Muscle of leg (tissue), 11 donors: Measurements from ENCODE around the gene ERCC6. TPM values are rescaled to one million over a fixed set of nuclear protein-coding genes. Genes with fewer than 3 reads are reported as not detected.

Experiments used
- DNase-seq: peaks from one replicate; pipeline ENCODE4 v3.0.0; 2013
- H3K27ac ChIP-seq: one replicate; pipeline ENCODE4 v1.5.1; 2013; ENCODE audit warnings: mild to moderate bottlenecking, low read length, control low read depth
- H3K27me3 ChIP-seq: one replicate; pipeline ENCODE4 v1.6.1; 2013; ENCODE audit warnings: low read length; ENCODE audit not compliant: control insufficient read depth, insufficient read depth
- H3K36me3 ChIP-seq: one replicate; pipeline ENCODE4 v1.6.1; 2013; ENCODE audit warnings: low read length; ENCODE audit not compliant: control insufficient read depth, insufficient read depth
- H3K4me1 ChIP-seq: one replicate; pipeline ENCODE4 v1.6.1; 2013; ENCODE audit warnings: low read length; ENCODE audit not compliant: control insufficient read depth, insufficient read depth
- H3K4me3 ChIP-seq: one replicate; pipeline ENCODE4 v1.5.1; 2013; ENCODE audit warnings: low read length, control low read depth
- H3K9me3 ChIP-seq: replicated peaks from 2 replicates; pipeline ENCODE4 v1.6.1; 2013; ENCODE audit warnings: low read depth, low read length; ENCODE audit not compliant: control insufficient read depth
- WGBS: methylation state at CpG from one replicate; pipeline ENCODE4 v1.1.5; 2013; ENCODE audit warnings: missing lambda C conversion rate; ENCODE audit not compliant: insufficient coverage; 5-methylcytosine and 5-hydroxymethylcytosine counted together
- polyA plus RNA-seq, 8 donors: library from polyadenylated mRNA; unstranded; fragments of 120-200 nt; gene quantifications; one replicate each; pipeline versions ENCODE4 v1.2.1 to v1.2.3, GENCODE V29; 2013; ENCODE audit warnings: inconsistent platforms in 1 of 8, low replicate concordance in 1 of 8; ENCODE audit not compliant: insufficient read length in 8 of 8, insufficient read depth in 1 of 8
- total RNA-seq: library from RNA; stranded (reverse); fragments of 120-200 nt; gene quantifications from one replicate; pipeline ENCODE4 v1.2.4, GENCODE V29; 2013

ERCC6 gene
- total and polyA plus RNA-seq, 9 donors = 7.5 to 10.6 (median 9.3) TPM

GRCh38 chr10:49569031-49569631, 30.2 kb upstream of the ERCC6 start:
- no peaks in the 10 kb centered on the region for H3K4me1 ChIP-seq
- DNase-seq = no peak
- H3K36me3 ChIP-seq = no peaks in the 10 kb centered on the region
- no peaks in the 10 kb centered on the region for H3K27me3 ChIP-seq
- WGBS = no CpG with 5 or more reads among the region's 3 CpGs
- H3K27ac ChIP-seq = no peak overlapping the region
- no peaks in the 10 kb centered on the region for H3K9me3 ChIP-seq
- no peak overlapping the region for H3K4me3 ChIP-seq

GRCh38 chr10:49568235-49568634, 29.3 kb upstream of the ERCC6 start:
- WGBS = 75% methylated on average over 1 of the region's 2 CpGs
- Histone ChIP-seq H3K4me1 (no peaks in the 10 kb centered on the region), H3K27ac (no peak overlapping the region), H3K9me3 (no peaks in the 10 kb centered on the region), H3K4me3 (no peak overlapping the region), H3K27me3 (peaks cover 2% of the 10 kb centered on the region), H3K36me3 (no peaks in the 10 kb centered on the region)
- no peak for DNase-seq

GRCh38 chr10:49567810-49568209, 28.9 kb upstream of the ERCC6 start:
- Histone ChIP-seq H3K4me1 (no peaks in the 10 kb centered on the region), H3K9me3 (no peaks in the 10 kb centered on the region), H3K36me3 (no peaks in the 10 kb centered on the region), H3K27ac (no peak overlapping the region), H3K27me3 (peaks cover 2% of the 10 kb centered on the region), H3K4me3 (no peak overlapping the region)
- DNase-seq = no peak
- no CpG with 5 or more reads among the region's 1 CpG for WGBS

- H3K27me3 ChIP-seq = peaks cover 6% of the 10 kb centered on the region
- no peaks in the 10 kb centered on the region for H3K4me1 ChIP-seq
- WGBS = 91% methylated on average over 3 of the region's 4 CpGs
- no peaks in the 10 kb centered on the region for H3K9me3 ChIP-seq
- no peaks in the 10 kb centered on the region for H3K36me3 ChIP-seq
- H3K4me3 ChIP-seq = no peak overlapping the region
- no peak for DNase-seq
- no peak overlapping the region for H3K27ac ChIP-seq
Observed at GRCh38 chr10:49564461-49565009, 25.6 kb upstream of the ERCC6 start.

GRCh38 chr10:49562893-49563292, 24.0 kb upstream of the ERCC6 start:
- no peak overlapping the region for H3K27ac ChIP-seq
- no peaks in the 10 kb centered on the region for H3K36me3 ChIP-seq
- WGBS = no CpG with 5 or more reads among the region's 1 CpG
- no peaks in the 10 kb centered on the region for H3K4me1 ChIP-seq
- no peaks in the 10 kb centered on the region for H3K9me3 ChIP-seq
- no peak for DNase-seq
- H3K4me3 ChIP-seq = no peak overlapping the region
- peaks cover 8% of the 10 kb centered on the region for H3K27me3 ChIP-seq

- H3K27me3 ChIP-seq = peaks cover 11% of the 10 kb centered on the region
Observed at GRCh38 chr10:49560526-49560925, 21.6 kb upstream of the ERCC6 start.

GRCh38 chr10:49559476-49559875, 20.6 kb upstream of the ERCC6 start:
- Histone ChIP-seq H3K4me1 (no peaks in the 10 kb centered on the region), H3K27ac (no peak overlapping the region), H3K9me3 (no peaks in the 10 kb centered on the region), H3K27me3 (peaks cover 11% of the 10 kb centered on the region), H3K4me3 (no peak overlapping the region), H3K36me3 (no peaks in the 10 kb centered on the region)
- no CpG with 5 or more reads among the region's 1 CpG for WGBS
- DNase-seq = no peak

More at GRCh38 chr10:49560526-49560925, 21.6 kb upstream of the ERCC6 start:
- WGBS = no CpG with 5 or more reads among the region's 2 CpGs
- no peak for DNase-seq
- H3K4me3 ChIP-seq = no peak overlapping the region
- no peaks in the 10 kb centered on the region for H3K9me3 ChIP-seq
- no peaks in the 10 kb centered on the region for H3K36me3 ChIP-seq
- no peak overlapping the region for H3K27ac ChIP-seq
- no peaks in the 10 kb centered on the region for H3K4me1 ChIP-seq

GRCh38 chr10:49558190-49558589, 19.3 kb upstream of the ERCC6 start:
- no peak overlapping the region for H3K4me3 ChIP-seq
- no peaks in the 10 kb centered on the region for H3K4me1 ChIP-seq
- H3K27ac ChIP-seq = no peak overlapping the region
- peak; percentile 25 for DNase-seq
- peaks cover 9% of the 10 kb centered on the region for H3K27me3 ChIP-seq
- no CpG with 5 or more reads among the region's 5 CpGs for WGBS
- H3K36me3 ChIP-seq = no peaks in the 10 kb centered on the region
- H3K9me3 ChIP-seq = no peaks in the 10 kb centered on the region

- Histone ChIP-seq H3K36me3 (no peaks in the 10 kb centered on the region), H3K4me1 (no peaks in the 10 kb centered on the region), H3K27me3 (peaks cover 9% of the 10 kb centered on the region), H3K27ac (no peak overlapping the region), H3K9me3 (no peaks in the 10 kb centered on the region), H3K4me3 (no peak overlapping the region)
- WGBS = 88% methylated on average over 1 of the region's 2 CpGs
- no peak for DNase-seq
Observed at GRCh38 chr10:49557681-49558080, 18.8 kb upstream of the ERCC6 start.

- H3K9me3 ChIP-seq = no peaks in the 10 kb centered on the region
- H3K27me3 ChIP-seq = peaks cover 9% of the 10 kb centered on the region
- no peaks in the 10 kb centered on the region for H3K4me1 ChIP-seq
- no peak overlapping the region for H3K4me3 ChIP-seq
- DNase-seq = no peak
- no peak overlapping the region for H3K27ac ChIP-seq
- H3K36me3 ChIP-seq = no peaks in the 10 kb centered on the region
- no CpG with 5 or more reads among the region's 1 CpG for WGBS
Observed at GRCh38 chr10:49556723-49557122, 17.8 kb upstream of the ERCC6 start.

- Histone ChIP-seq H3K4me3 (no peak overlapping the region), H3K9me3 (no peaks in the 10 kb centered on the region), H3K27ac (no peak overlapping the region), H3K36me3 (no peaks in the 10 kb centered on the region), H3K4me1 (no peaks in the 10 kb centered on the region), H3K27me3 (peaks cover 3% of the 10 kb centered on the region)
- DNase-seq = no peak
- WGBS = no CpG with 5 or more reads among the region's 2 CpGs
Observed at GRCh38 chr10:49552277-49552676, 13.4 kb upstream of the ERCC6 start.
